Measurements from ENCODE around the gene TOMM70. TPM values are rescaled to one million over a fixed set of nuclear protein-coding genes. Genes with fewer than 3 reads are reported as not detected.

Gene TOMM70
- total RNA-seq, 1 experiment from 2014 or later: 62.2 TPM

GRCh38 chr3:100423611-100424010, 22.7 kb upstream of the TOMM70 start:
- Histone ChIP-seq H3K27me3 (ENCODE audit: control insufficient read depth, insufficient read depth, low read length) (no peaks in the 10 kb centered on the region), H3K4me3 (ENCODE audit: insufficient read depth, low read depth, low read length) (no peak overlapping the region), H3K36me3 (replicated peaks; ENCODE audit: control insufficient read depth, insufficient read depth, low read length) (no peaks in the 10 kb centered on the region)
- DNase-seq: no peak

- Histone ChIP-seq H3K36me3 (replicated peaks; ENCODE audit: control insufficient read depth, insufficient read depth, low read length) (no peaks in the 10 kb centered on the region), H3K4me3 (ENCODE audit: insufficient read depth, low read depth, low read length) (no peak overlapping the region), H3K27me3 (ENCODE audit: control insufficient read depth, insufficient read depth, low read length) (no peaks in the 10 kb centered on the region)
- DNase-seq: no peak
Measured at GRCh38 chr3:100420885-100421284, 20.0 kb upstream of the TOMM70 start.

- no peak for DNase-seq
- Histone ChIP-seq H3K4me3 (ENCODE audit: insufficient read depth, low read depth, low read length) (no peak overlapping the region), H3K36me3 (replicated peaks; ENCODE audit: control insufficient read depth, insufficient read depth, low read length) (no peaks in the 10 kb centered on the region), H3K27me3 (ENCODE audit: control insufficient read depth, insufficient read depth, low read length) (no peaks in the 10 kb centered on the region)
Measured at GRCh38 chr3:100419406-100419805, 18.5 kb upstream of the TOMM70 start.

- H3K4me3 ChIP-seq (ENCODE audit: insufficient read depth, low read depth, low read length): no peak overlapping the region
Measured at GRCh38 chr3:100416863-100417262, 16.0 kb upstream of the TOMM70 start.

DNA sequence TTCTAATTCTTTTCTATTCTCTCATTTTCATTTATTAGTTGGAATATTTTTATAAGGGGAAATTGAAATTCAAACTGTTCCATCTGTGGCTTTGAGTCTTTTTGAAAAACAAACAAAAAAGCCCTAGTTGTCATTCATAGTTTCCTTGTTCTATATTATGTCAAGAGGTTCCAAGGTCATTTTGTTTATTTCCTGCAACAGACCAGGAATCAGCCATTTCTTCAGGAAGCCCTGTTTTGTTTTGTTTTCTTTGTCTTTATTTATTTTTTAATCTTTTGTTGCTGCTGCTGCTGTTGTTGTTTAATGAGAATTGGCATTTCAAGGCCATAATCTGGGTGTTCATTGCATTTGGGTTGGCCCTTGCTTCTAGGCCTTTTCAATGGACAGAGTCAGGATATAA, 15.3 kb upstream of the TOMM70 start:
- H3K4me3 ChIP-seq (ENCODE audit: insufficient read depth, low read depth, low read length): no peak overlapping the region
- no peaks in the 10 kb centered on the region; the same call in 1 of the 2 replicates for H3K36me3 ChIP-seq (replicated peaks; ENCODE audit: control insufficient read depth, insufficient read depth, low read length)
- no peak for DNase-seq
- no peaks in the 10 kb centered on the region for H3K27me3 ChIP-seq (ENCODE audit: control insufficient read depth, insufficient read depth, low read length)

More at GRCh38 chr3:100416863-100417262, 16.0 kb upstream of the TOMM70 start:
- no peak for DNase-seq
- Histone ChIP-seq H3K27me3 (ENCODE audit: control insufficient read depth, insufficient read depth, low read length) (no peaks in the 10 kb centered on the region), H3K36me3 (replicated peaks; ENCODE audit: control insufficient read depth, insufficient read depth, low read length) (no peaks in the 10 kb centered on the region)

DNA sequence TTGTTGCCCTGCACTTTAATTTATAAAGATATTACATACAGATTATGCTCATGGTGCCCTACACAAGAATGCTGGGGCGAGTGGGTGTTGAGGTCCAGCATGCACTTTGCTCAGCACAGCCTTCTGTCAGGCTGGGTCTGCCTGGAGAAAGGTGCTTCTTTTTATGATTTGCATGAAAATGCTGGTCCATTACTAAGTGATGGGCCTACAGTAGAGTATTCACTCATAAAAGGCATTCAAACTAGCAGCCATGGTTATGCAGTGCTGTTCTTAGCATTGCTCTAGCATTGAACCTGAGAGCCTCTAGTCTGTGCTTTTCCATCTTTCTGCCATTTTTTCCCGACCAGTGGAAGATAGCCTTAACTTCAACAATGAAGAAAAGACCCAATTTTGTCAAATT, 12.7 kb upstream of the TOMM70 start:
- Histone ChIP-seq H3K27me3 (ENCODE audit: control insufficient read depth, insufficient read depth, low read length) (no peaks in the 10 kb centered on the region), H3K4me3 (ENCODE audit: insufficient read depth, low read depth, low read length) (no peak overlapping the region), H3K36me3 (replicated peaks; ENCODE audit: control insufficient read depth, insufficient read depth, low read length) (no peaks in the 10 kb centered on the region; the same call in none of the 2 replicates)
- no peak for DNase-seq

GRCh38 chr3:100412912-100413590, 12.2 kb upstream of the TOMM70 start:
- DNase-seq: no peak
- Histone ChIP-seq H3K36me3 (replicated peaks; ENCODE audit: control insufficient read depth, insufficient read depth, low read length) (no peaks in the 10 kb centered on the region; the same call in none of the 2 replicates), H3K27me3 (ENCODE audit: control insufficient read depth, insufficient read depth, low read length) (no peaks in the 10 kb centered on the region), H3K4me3 (ENCODE audit: insufficient read depth, low read depth, low read length) (no peak overlapping the region)

GRCh38 chr3:100411091-100411982, 10.4 kb upstream of the TOMM70 start:
- no peak for DNase-seq
- H3K36me3 ChIP-seq (replicated peaks; ENCODE audit: control insufficient read depth, insufficient read depth, low read length): no peaks in the 10 kb centered on the region; the same call in none of the 2 replicates
- H3K4me3 ChIP-seq (ENCODE audit: insufficient read depth, low read depth, low read length): no peak overlapping the region
- no peaks in the 10 kb centered on the region for H3K27me3 ChIP-seq (ENCODE audit: control insufficient read depth, insufficient read depth, low read length)

GRCh38 chr3:100407977-100408532, 7.2 kb upstream of the TOMM70 start:
- Histone ChIP-seq H3K4me3 (ENCODE audit: insufficient read depth, low read depth, low read length) (no peak overlapping the region), H3K36me3 (replicated peaks; ENCODE audit: control insufficient read depth, insufficient read depth, low read length) (no peaks in the 10 kb centered on the region; the same call in none of the 2 replicates), H3K27me3 (ENCODE audit: control insufficient read depth, insufficient read depth, low read length) (no peaks in the 10 kb centered on the region)
- no peak for DNase-seq

DNA sequence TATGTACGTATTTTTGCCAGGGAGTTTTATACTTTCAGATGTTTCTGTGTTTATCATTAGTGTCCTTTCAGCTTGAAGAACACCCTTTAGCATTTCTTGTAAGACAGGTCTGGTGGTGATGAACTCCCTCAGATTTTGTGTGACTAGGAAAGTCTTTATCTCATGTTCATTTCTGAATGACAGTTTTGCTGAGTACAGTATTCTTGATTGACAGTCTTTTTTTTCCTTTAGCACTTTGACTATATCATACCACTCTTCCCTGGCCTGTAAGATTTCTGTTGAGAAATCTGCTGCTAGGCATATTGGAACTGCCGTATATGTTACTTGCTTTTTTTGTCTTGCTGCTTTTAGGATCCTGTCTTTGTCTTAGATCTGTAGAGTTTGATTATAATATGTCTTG, 6.3 kb upstream of the TOMM70 start:
- H3K4me3 ChIP-seq (ENCODE audit: insufficient read depth, low read depth, low read length): no peak overlapping the region
- H3K27me3 ChIP-seq (ENCODE audit: control insufficient read depth, insufficient read depth, low read length): no peaks in the 10 kb centered on the region
- no peaks in the 10 kb centered on the region; the same call in none of the 2 replicates for H3K36me3 ChIP-seq (replicated peaks; ENCODE audit: control insufficient read depth, insufficient read depth, low read length)
- DNase-seq: no peak

DNA sequence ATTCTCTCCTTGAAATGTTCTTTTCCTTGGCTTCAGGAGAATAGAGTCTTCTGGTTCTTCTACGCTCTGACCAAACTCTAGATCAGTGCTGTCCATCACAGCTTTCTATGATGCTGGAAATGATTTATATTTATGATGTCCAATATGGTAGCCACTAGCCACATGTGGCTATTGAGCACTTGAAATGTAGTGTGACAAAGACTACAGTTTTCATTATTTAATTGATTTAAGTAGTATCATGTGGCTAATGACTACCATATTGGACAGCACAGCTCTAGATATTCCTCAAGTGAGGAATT, 3.3 kb upstream of the TOMM70 start:
- Histone ChIP-seq H3K27me3 (ENCODE audit: control insufficient read depth, insufficient read depth, low read length) (no peaks in the 10 kb centered on the region), H3K36me3 (replicated peaks; ENCODE audit: control insufficient read depth, insufficient read depth, low read length) (no peaks in the 10 kb centered on the region), H3K4me3 (ENCODE audit: insufficient read depth, low read depth, low read length) (no peak overlapping the region)
- DNase-seq: no peak

GRCh38 chr3:100403362-100404249, 2.7 kb upstream of the TOMM70 start:
- H3K36me3 ChIP-seq (replicated peaks; ENCODE audit: control insufficient read depth, insufficient read depth, low read length): no peaks in the 10 kb centered on the region
- DNase-seq: no peak
- H3K27me3 ChIP-seq (ENCODE audit: control insufficient read depth, insufficient read depth, low read length): no peaks in the 10 kb centered on the region
- H3K4me3 ChIP-seq (ENCODE audit: insufficient read depth, low read depth, low read length): peak overlapping the region; percentile 92

- H3K36me3 ChIP-seq (replicated peaks; ENCODE audit: control insufficient read depth, insufficient read depth, low read length): no peaks in the 10 kb centered on the region
Measured at GRCh38 chr3:100402891-100403290, 2.0 kb upstream of the TOMM70 start.

GRCh38 chr3:100402256-100402655, 1.4 kb upstream of the TOMM70 start:
- H3K27me3 ChIP-seq (ENCODE audit: control insufficient read depth, insufficient read depth, low read length): no peaks in the 10 kb centered on the region
- DNase-seq: no peak
- peak overlapping the region; percentile 92 for H3K4me3 ChIP-seq (ENCODE audit: insufficient read depth, low read depth, low read length)
- no peaks in the 10 kb centered on the region for H3K36me3 ChIP-seq (replicated peaks; ENCODE audit: control insufficient read depth, insufficient read depth, low read length)

More at GRCh38 chr3:100402891-100403290, 2.0 kb upstream of the TOMM70 start:
- DNase-seq: no peak
- no peaks in the 10 kb centered on the region for H3K27me3 ChIP-seq (ENCODE audit: control insufficient read depth, insufficient read depth, low read length)
- H3K4me3 ChIP-seq (ENCODE audit: insufficient read depth, low read depth, low read length): peak overlapping the region; percentile 92
